VCaP (cell line): ENCODE data around the gene PHLPP1.

ENCODE experiments used
- H3K27ac ChIP-seq: fragments of 450-650 bp; 2 replicates; pipeline ENCODE4 v1.5.1; 2017
- TF ChIP-seq, protein P1 (sequence below): fragments of 450-650 bp; conservative IDR thresholded peaks from 2 replicates; pipeline ENCODE4 v1.5.1; 2017; ENCODE audit warnings: mild to moderate bottlenecking, moderate library complexity

The PHLPP1 gene

DNA sequence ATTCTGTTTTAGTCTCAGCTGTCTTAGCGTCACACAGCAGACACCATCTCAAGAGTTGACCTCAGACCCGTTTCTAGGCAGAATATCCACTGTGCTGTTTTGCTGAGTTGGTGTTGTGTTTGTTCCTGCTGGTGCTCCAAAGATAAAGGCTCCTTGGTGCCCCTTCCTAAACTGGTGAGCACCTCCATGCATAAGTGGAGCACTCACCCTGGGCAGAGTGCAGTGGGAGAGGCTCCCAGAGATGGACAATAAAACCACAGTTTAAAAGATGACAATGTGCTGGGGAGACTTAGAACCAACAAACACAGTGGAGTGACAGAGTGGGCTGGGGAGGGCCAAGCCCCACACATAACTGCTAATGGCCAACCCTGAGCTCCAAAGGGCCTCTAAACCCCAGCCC lies 271.1 kb downstream of the PHLPP1 start:
- no peak overlapping the region for H3K27ac ChIP-seq
- TF ChIP-seq, protein P1, sequence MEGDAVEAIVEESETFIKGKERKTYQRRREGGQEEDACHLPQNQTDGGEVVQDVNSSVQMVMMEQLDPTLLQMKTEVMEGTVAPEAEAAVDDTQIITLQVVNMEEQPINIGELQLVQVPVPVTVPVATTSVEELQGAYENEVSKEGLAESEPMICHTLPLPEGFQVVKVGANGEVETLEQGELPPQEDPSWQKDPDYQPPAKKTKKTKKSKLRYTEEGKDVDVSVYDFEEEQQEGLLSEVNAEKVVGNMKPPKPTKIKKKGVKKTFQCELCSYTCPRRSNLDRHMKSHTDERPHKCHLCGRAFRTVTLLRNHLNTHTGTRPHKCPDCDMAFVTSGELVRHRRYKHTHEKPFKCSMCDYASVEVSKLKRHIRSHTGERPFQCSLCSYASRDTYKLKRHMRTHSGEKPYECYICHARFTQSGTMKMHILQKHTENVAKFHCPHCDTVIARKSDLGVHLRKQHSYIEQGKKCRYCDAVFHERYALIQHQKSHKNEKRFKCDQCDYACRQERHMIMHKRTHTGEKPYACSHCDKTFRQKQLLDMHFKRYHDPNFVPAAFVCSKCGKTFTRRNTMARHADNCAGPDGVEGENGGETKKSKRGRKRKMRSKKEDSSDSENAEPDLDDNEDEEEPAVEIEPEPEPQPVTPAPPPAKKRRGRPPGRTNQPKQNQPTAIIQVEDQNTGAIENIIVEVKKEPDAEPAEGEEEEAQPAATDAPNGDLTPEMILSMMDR = no peak

DNA sequence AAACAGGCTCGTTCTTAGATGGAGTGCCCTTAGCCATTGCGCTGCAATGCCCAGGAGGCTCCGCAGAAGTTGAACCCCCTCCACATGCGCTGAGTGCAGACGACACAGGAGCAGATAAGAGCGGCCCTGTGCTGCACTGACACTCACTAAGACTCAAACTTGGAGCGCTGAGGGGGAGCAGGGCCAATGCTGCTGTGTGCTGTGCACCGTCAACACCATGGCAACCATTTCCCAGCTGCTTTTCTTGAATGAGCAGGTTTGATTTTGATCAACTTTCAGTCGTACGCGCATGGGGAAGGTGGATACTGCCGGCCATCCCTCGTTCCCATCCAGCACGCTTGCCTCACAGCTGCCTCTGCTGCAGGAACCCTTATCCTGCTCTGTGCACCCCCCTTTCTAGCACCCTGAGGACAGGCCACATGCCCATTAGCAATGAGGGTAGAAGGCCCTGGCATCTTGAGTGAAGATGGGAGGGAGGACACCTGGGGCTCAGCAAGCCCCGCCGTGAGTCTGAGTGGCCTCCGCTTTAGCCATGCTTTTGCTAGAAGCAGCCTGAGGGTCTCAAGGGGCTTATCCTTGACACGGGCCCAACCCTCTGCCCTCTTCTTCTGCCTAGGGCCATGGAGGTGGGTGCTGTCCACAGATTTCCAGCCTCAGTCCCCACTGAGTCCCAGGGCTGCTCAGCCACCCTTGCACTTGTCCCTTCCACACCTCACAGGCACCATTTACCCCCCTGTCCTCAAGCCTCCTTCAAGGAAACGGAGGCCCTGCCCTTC lies 271.9 kb downstream of the PHLPP1 start:
- H3K27ac ChIP-seq = no peak overlapping the region
- TF ChIP-seq, protein P1 = no peak

DNA sequence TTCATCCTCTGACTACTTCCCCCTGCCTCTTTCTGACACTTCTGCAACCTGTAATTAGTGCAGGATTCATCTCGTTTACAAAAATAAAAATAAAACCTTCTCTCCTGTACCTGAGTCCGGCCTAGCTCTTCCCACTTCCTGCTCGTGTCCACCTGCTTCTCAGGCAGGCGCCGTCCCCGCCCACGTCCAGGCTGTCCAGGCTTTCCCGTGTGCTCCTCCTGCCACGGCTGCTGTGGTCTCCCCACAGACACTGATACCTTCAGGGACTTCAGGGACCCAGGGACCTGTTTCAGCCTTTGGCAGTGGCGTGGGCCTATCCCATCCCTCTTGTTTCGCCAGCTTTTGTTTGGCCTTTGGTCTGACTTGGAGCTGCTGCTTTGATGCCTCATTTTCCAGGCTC lies 272.5 kb downstream of the PHLPP1 start:
- TF ChIP-seq, protein P1 = no peak
- H3K27ac ChIP-seq = no peak overlapping the region

DNA sequence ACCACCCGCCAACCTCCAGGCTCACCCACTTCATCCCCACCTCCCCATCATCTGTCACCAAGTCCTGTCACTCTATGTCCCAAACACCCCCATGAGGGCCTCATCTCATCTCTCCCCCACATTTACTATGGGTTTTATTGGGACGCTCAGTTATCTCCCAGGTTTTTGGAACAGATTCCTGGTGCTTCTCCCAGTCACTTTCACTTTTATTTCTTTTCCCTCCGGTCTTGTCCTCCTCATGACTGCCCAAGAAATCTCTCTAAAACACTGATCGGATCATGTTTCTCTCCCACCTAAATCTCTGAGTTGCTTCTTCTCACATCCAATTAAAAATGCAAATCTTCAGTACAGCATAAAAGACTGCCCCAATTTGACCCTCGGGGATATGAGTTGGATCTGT lies 273.1 kb downstream of the PHLPP1 start:
- no peak overlapping the region for H3K27ac ChIP-seq
- TF ChIP-seq, protein P1 = no peak

DNA sequence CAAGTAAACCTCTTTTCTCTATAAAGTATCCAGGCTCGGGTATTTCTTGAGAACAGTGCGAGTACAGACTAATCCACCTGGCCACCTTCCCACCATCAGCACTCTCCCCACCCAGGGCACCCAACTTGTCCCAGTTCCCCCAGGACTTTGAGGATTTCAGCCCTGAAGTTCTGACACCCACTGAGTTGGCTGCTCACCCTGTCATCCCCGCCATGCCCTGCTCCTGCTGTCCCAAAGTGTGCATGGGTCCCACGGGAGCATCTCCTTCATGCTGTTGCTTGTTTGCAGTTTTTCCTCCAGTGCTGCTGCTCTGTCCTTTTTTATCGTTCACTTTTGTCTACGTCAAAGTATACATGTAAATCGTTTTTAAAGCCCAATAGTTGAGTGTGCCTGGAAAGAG lies 273.9 kb downstream of the PHLPP1 start:
- TF ChIP-seq, protein P1 = no peak
- H3K27ac ChIP-seq = no peak overlapping the region

DNA sequence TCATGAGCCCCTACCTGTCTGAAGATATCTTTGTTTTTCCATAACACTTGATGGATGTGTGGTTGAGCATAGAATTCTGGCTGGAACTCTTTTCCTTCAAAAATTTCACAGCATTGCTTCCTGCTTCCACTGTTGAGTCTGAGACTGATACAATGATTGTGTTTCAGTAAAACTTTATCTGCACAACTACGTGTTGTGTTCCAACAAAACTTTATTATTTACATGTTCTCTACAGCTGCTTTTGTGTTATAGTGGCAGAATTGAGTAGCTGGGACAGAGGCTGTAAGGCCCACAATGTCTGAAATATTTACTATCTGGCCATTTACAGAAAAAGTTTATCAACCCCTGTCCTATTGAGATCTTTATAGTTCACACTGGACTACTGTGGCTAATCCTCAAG lies 275.3 kb downstream of the PHLPP1 start:
- TF ChIP-seq, protein P1 = no peak
- no peak overlapping the region for H3K27ac ChIP-seq

DNA sequence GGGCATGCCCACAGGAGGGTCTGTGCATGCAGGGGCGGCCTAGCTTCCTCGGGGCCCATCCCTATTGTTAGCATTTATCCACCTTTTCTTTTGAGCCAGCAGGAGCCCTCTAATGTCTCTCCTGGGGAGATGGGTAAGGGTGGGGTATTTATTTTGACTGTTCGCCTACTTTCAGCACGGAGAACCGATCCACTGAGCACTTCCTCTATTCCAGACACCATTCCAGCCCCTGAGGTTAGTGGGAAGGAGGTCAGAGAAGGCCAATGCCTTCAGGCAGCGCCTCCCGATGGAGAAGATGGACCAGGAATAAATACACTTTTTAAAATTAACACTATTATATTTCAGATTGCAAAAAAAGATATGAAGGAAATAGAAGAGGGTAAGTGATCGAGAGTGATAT lies 276.0 kb downstream of the PHLPP1 start:
- TF ChIP-seq, protein P1 = no peak
- no peak overlapping the region for H3K27ac ChIP-seq
